A549 (cell line): ENCODE data around the gene RTL1. TPM values are rescaled to one million over a fixed set of nuclear protein-coding genes. Genes with fewer than 3 reads are reported as not detected.
A peak's percentile ranks its signal among the peaks of the same experiment; 100 is the strongest.

ENCODE experiments used
- ATAC-seq, 2 experiments: fragments of 200-7000 bp in 1 of 2; fragments of >200 bp in 1 of 2; cut with Nextera tagmentation in 1 of 2; cut with Tn5 transposase in 1 of 2; 3 replicates each; pipeline versions ENCODE4 v1.8.0 to v1.9.1; 2018 to 2020; ENCODE audit warnings: mild to moderate bottlenecking in 1 of 2, moderate library complexity in 1 of 2
- CTCF ChIA-PET: fragments of 300-600 bp; sonication (Branson Sonifier 250); formaldehyde crosslinking; extraction: SDS; loops from one replicate; lab custom pipeline; 2021; ENCODE audit warnings: antibody characterized with exemption, inconsistent platforms; lab: Yijun Ruan, JAX
- POLR2A ChIA-PET: fragments of 350-600 bp; formaldehyde crosslinking; extraction: SDS; loops from one replicate; lab custom pipeline; 2021; ENCODE audit warnings: antibody characterized with exemption, inconsistent platforms; lab: Yijun Ruan, JAX
- DNase-seq, 2 experiments: peaks; one replicate each; pipeline versions ENCODE4 v3.0.0 to v3.0.0-alpha.2; 2011 to 2016; ENCODE audit warnings: low read depth in 1 of 2, low spot score in 1 of 2
- FAIRE-seq: peaks from 2 replicates; lab custom pipeline; 2011; peaks lifted over from hg19 to GRCh38; lab: Jason Lieb, UNC
- H3K27ac ChIP-seq, 2 experiments: fragments of >200 bp; sonication (Bioruptor Twin); formaldehyde crosslinking; 3 replicates each; pipeline ENCODE4 v1.5.1; 2016 to 2017
- H3K4me1 ChIP-seq: fragments of >200 bp; sonication (Bioruptor Twin); formaldehyde crosslinking; 3 replicates; pipeline ENCODE4 v1.6.1; 2016
- H3K4me2 ChIP-seq: fragments of >200 bp; sonication (Bioruptor Twin); formaldehyde crosslinking; 3 replicates; pipeline ENCODE4 v1.6.1; 2016
- H3K4me3 ChIP-seq: fragments of >200 bp; sonication (Bioruptor Twin); formaldehyde crosslinking; 3 replicates; pipeline ENCODE4 v1.5.1; 2016
- H3K9me3 ChIP-seq: fragments of >200 bp; sonication (Bioruptor Twin); formaldehyde crosslinking; 3 replicates; pipeline ENCODE4 v1.6.1; 2016
- ATOH8 ChIP-seq: fragments of 250-450 bp; sonication (Bioruptor Pico); IDR thresholded peaks from 2 replicates; pipeline ENCODE4 v1.5.0; 2020; ENCODE audit warnings: low read depth, mild to moderate bottlenecking, moderate library complexity
- BHLHE40 ChIP-seq: IDR thresholded peaks from 2 replicates; pipeline ENCODE4 v1.6.1; 2012; ENCODE audit warnings: low read depth, low read length, inconsistent platforms
- CBX8 ChIP-seq: fragments of 200-600 bp; sonication (generic); IDR thresholded peaks from 2 replicates; pipeline ENCODE4 v1.6.1; 2016
- CEBPB ChIP-seq, 2 experiments: fragments of >200 bp in 1 of 2; sonication (Bioruptor Twin) in 1 of 2; formaldehyde crosslinking in 1 of 2; IDR thresholded peaks; 2 replicates each; pipeline ENCODE4 v1.6.1; 2012 to 2016
- CHD2 ChIP-seq: fragments of 150-350 bp; IDR thresholded peaks from 2 replicates; pipeline ENCODE4 v1.6.1; 2014; ENCODE audit warnings: low read length; ENCODE audit not compliant: partially characterized antibody
- CTCF ChIP-seq: fragments of >200 bp; sonication (Bioruptor Twin); formaldehyde crosslinking; IDR thresholded peaks from 3 replicates; pipeline ENCODE4 v1.5.1; 2016
- E2F6 ChIP-seq: IDR thresholded peaks from 2 replicates; pipeline ENCODE4 v1.6.1; 2012; ENCODE audit warnings: low read depth, borderline replicate concordance
- EHF ChIP-seq: fragments of 250-450 bp; sonication (Bioruptor Pico); IDR thresholded peaks from 2 replicates; pipeline ENCODE4 v1.5.0; 2020; ENCODE audit warnings: mild to moderate bottlenecking
- ELK1 ChIP-seq: fragments of 150-350 bp; IDR thresholded peaks from 2 replicates; pipeline ENCODE4 v1.6.1; 2014; ENCODE audit warnings: low read depth, mild to moderate bottlenecking, low read length
- EP300 ChIP-seq, 2 experiments: fragments of >200 bp; sonication (Bioruptor Twin); formaldehyde crosslinking; IDR thresholded peaks; 2 replicates in 1 of 2; 3 replicates in 1 of 2; pipeline ENCODE4 v1.6.1; 2016 to 2017
- ESRRA ChIP-seq: fragments of 150-350 bp; IDR thresholded peaks from 2 replicates; pipeline ENCODE4 v1.6.1; 2014; ENCODE audit warnings: mild to moderate bottlenecking, low read length, borderline replicate concordance
- HOXA7 ChIP-seq: fragments of 250-450 bp; sonication (Bioruptor Pico); IDR thresholded peaks from 2 replicates; pipeline ENCODE4 v1.5.0; 2020; ENCODE audit warnings: mild to moderate bottlenecking, moderate library complexity
- HOXB13 ChIP-seq: fragments of 250-450 bp; sonication (Bioruptor Pico); IDR thresholded peaks from 2 replicates; pipeline ENCODE4 v1.5.0; 2020; ENCODE audit warnings: low read depth, mild to moderate bottlenecking, moderate library complexity
- KDM1A ChIP-seq: fragments of 200-600 bp; sonication (generic); IDR thresholded peaks from 2 replicates; pipeline ENCODE4 v1.6.1; 2016; ENCODE audit warnings: low read depth, mild to moderate bottlenecking
- KDM5A ChIP-seq: fragments of 200-600 bp; sonication (generic); IDR thresholded peaks from 2 replicates; pipeline ENCODE4 v1.6.1; 2016; ENCODE audit warnings: antibody characterized with exemption, mild to moderate bottlenecking
- MAX ChIP-seq: IDR thresholded peaks from 2 replicates; pipeline ENCODE4 v1.6.1; 2012
- NR3C1 ChIP-seq: fragments of >200 bp; sonication (Bioruptor Twin); formaldehyde crosslinking; IDR thresholded peaks from 3 replicates; pipeline ENCODE4 v1.6.1; 2017
- PBX3 ChIP-seq: IDR thresholded peaks from 2 replicates; pipeline ENCODE4 v1.6.1; 2012
- PHF8 ChIP-seq: fragments of 200-600 bp; sonication (generic); IDR thresholded peaks from 2 replicates; pipeline ENCODE4 v1.6.1; 2016; ENCODE audit warnings: low read depth, mild to moderate bottlenecking, antibody characterized with exemption, moderate library complexity, borderline replicate concordance
- RAD21 ChIP-seq, 2 experiments: fragments of >200 bp in 1 of 2; sonication (Bioruptor Twin) in 1 of 2; formaldehyde crosslinking in 1 of 2; IDR thresholded peaks in 1 of 2; conservative IDR thresholded peaks in 1 of 2; 2 replicates in 1 of 2; 3 replicates in 1 of 2; pipeline ENCODE4 v1.6.1; 2012 to 2018; ENCODE audit warnings: inconsistent platforms in 1 of 2
- RARB ChIP-seq: fragments of 250-450 bp; sonication (Bioruptor Pico); IDR thresholded peaks from 2 replicates; pipeline ENCODE4 v1.8.0; 2021; ENCODE audit warnings: mild to moderate bottlenecking, moderate library complexity
- RCOR1 ChIP-seq: fragments of 150-350 bp; IDR thresholded peaks from 2 replicates; pipeline ENCODE4 v1.6.1; 2014; ENCODE audit warnings: antibody characterized with exemption, low read length, low read depth
- SMC3 ChIP-seq: fragments of >200 bp; sonication (Bioruptor Twin); formaldehyde crosslinking; IDR thresholded peaks from 3 replicates; pipeline ENCODE4 v1.6.1; 2018; ENCODE audit warnings: inconsistent platforms
- ZC3H11A ChIP-seq: fragments of 450-650 bp; IDR thresholded peaks from 2 replicates; pipeline ENCODE4 v1.6.1; 2014; ENCODE audit warnings: antibody characterized with exemption, mild to moderate bottlenecking
- ZFP36 ChIP-seq: fragments of 450-650 bp; IDR thresholded peaks from 2 replicates; pipeline ENCODE4 v1.6.1; 2014; ENCODE audit warnings: borderline replicate concordance; ENCODE audit not compliant: partially characterized antibody
- ZSCAN20 ChIP-seq: fragments of 250-450 bp; sonication (Bioruptor Pico); IDR thresholded peaks from 2 replicates; pipeline ENCODE4 v1.8.0; 2022; ENCODE audit warnings: mild to moderate bottlenecking, moderate library complexity
- WGBS: methylation state at CpG from one replicate; pipeline ENCODE4 v1.1.6; 2017; ENCODE audit errors: missing lambda C conversion rate; 5-methylcytosine and 5-hydroxymethylcytosine counted together
- polyA plus RNA-seq, 4 experiments: library from polyadenylated mRNA; depleted of rRNA in 3 of 4; stranded (reverse); fragments of >200 nt; fragmentation: RNase III in 1 of 4; extraction: RNeasy Plus Mini Kit Qiagen cat#74134 plus additional on column Dnase treatment in 1 of 4; gene quantifications; 2 replicates in 3 of 4; 3 replicates in 1 of 4; pipeline ENCODE4 v1.2.3, GENCODE V29; 2011 to 2017

Gene RTL1
- polyA plus RNA-seq, 2 of the 4 experiments (the other 2 are of a cell fraction), result 0.01 TPM; not detected in 1

- POLR2A ChIA-PET, result no interaction called here
- peaks cover 16% of the 10 kb centered on the region for H3K4me1 ChIP-seq
- TF ChIP-seq CEBPB (IDR thresholded peaks at IDR 0.05), result no peak
- no peak for TF ChIP-seq HOXB13 (CRISPR knock-in tag)
- no peak for TF ChIP-seq ZSCAN20 (CRISPR knock-in tag)
- TF ChIP-seq, all 56 proteins: peak for 0
- Histone ChIP-seq H3K27ac (peak overlapping the region in 1 of 2 experiments; percentile 17; a peak in 1 of 6 replicates), H3K9me3 (no peaks in the 10 kb centered on the region), H3K4me3 (no peak overlapping the region), H3K4me2 (no peak overlapping the region)
- no peak for DNase-seq
- CTCF ChIA-PET, result interaction anchor here (0.9 to 1.5 kb wide), 3 partner anchors 13 to 722 kb away, joined by 4 to 5 read pairs (median 5); no protein-coding TSS in a partner anchor
- no peak for ATAC-seq
- 93% methylated on average over 8 of the region's 8 CpGs for WGBS
- no peak for FAIRE-seq
These were observed 3.7 kb upstream of the RTL1 start for GRCh38 chr14:100907240-100907639.

- WGBS, result 85% methylated on average over 4 of the region's 6 CpGs
- H3K27ac ChIP-seq, result peak overlapping the region in 1 of 2 experiments; percentile 17; a peak in 1 of 6 replicates
- no peak overlapping the region for H3K4me2 ChIP-seq
- CTCF ChIA-PET, result interaction anchor here (0.6 to 2.6 kb wide), 16 partner anchors 8 to 798 kb away, joined by 3 to 24 read pairs (median 3); no protein-coding TSS in a partner anchor
- H3K9me3 ChIP-seq, result no peaks in the 10 kb centered on the region
- POLR2A ChIA-PET, result no interaction called here
- FAIRE-seq (no peak), DNase-seq (no peak), ATAC-seq (peak in 1 of 2 experiments; percentile 38; a peak in 2 of 6 replicates)
- no peak overlapping the region for H3K4me3 ChIP-seq
- peaks cover 8% of the 10 kb centered on the region for H3K4me1 ChIP-seq
- no peak for TF ChIP-seq ZSCAN20 (CRISPR knock-in tag)
- TF ChIP-seq ATOH8 (CRISPR knock-in tag), result no peak
- peak; percentile 51 for TF ChIP-seq CTCF
- TF ChIP-seq ZC3H11A, result no peak
- no peak for TF ChIP-seq CBX8
- TF ChIP-seq EP300 (IDR thresholded peaks at IDR 0.05), result no peak
- no peak for TF ChIP-seq KDM1A
- no peak for TF ChIP-seq CEBPB (IDR thresholded peaks at IDR 0.05)
- no peak for TF ChIP-seq PBX3
- no peak for TF ChIP-seq EHF (CRISPR knock-in tag)
- no peak for TF ChIP-seq MAX
- TF ChIP-seq ELK1, result no peak
- TF ChIP-seq SMC3, result peak; percentile 76
- TF ChIP-seq RAD21 (conservative IDR thresholded peaks at IDR 0.05 in 1 of 2, IDR thresholded peaks at IDR 0.05 in 1 of 2), result peak; percentile 74 to 80
- TF ChIP-seq E2F6, result no peak
- no peak for TF ChIP-seq CHD2
- TF ChIP-seq ESRRA, result no peak
- TF ChIP-seq BHLHE40, result no peak
- TF ChIP-seq KDM5A, result no peak
- no peak for TF ChIP-seq ZFP36
- TF ChIP-seq NR3C1, result no peak
- no peak for TF ChIP-seq RCOR1
- no peak for TF ChIP-seq RARB
- no peak for TF ChIP-seq PHF8
- no peak for TF ChIP-seq HOXA7 (CRISPR knock-in tag)
These were observed 2.9 kb upstream of the RTL1 start for GRCh38 chr14:100906420-100906819.
